ENCODE measurements around the gene TRDMT1.

The TRDMT1 gene

GRCh38 chr10:17239345-17240085, 38.0 kb upstream of the TRDMT1 start:
- no peak for TF ChIP-seq CTCF (IDR thresholded peaks at IDR 0.05)
- H3K9ac ChIP-seq, result no peak overlapping the region
- H3K27me3 ChIP-seq (ENCODE audit: control insufficient read depth, insufficient read depth, low read length), result no peaks in the 10 kb centered on the region
- H3K79me2 ChIP-seq, result no peaks in the 10 kb centered on the region
- H3K36me3 ChIP-seq (ENCODE audit: control insufficient read depth, insufficient read depth, low read length), result no peaks in the 10 kb centered on the region
- H3K4me2 ChIP-seq (ENCODE audit: low read length), result no peak overlapping the region
- H2AFZ ChIP-seq, result no peak overlapping the region
- no peaks in the 10 kb centered on the region for H3K4me1 ChIP-seq
- no peak overlapping the region for H3K27ac ChIP-seq
- no peak overlapping the region for H3K4me3 ChIP-seq (ENCODE audit: low read depth, low read length)
- H3K9me3 ChIP-seq (ENCODE audit: control insufficient read depth, low read length), result no peaks in the 10 kb centered on the region

GRCh38 chr10:17238445-17239291, 37.2 kb upstream of the TRDMT1 start:
- H3K36me3 ChIP-seq (ENCODE audit: control insufficient read depth, insufficient read depth, low read length), result no peaks in the 10 kb centered on the region

GRCh38 chr10:17237915-17238444, 36.5 kb upstream of the TRDMT1 start:
- H3K9ac ChIP-seq, result no peak overlapping the region
- H3K27ac ChIP-seq, result no peak overlapping the region
- H3K79me2 ChIP-seq, result no peaks in the 10 kb centered on the region
- H3K4me2 ChIP-seq (ENCODE audit: low read length), result no peak overlapping the region
- no peaks in the 10 kb centered on the region for H3K27me3 ChIP-seq (ENCODE audit: control insufficient read depth, insufficient read depth, low read length)
- H2AFZ ChIP-seq, result no peak overlapping the region
- TF ChIP-seq CTCF (IDR thresholded peaks at IDR 0.05), result no peak
- no peaks in the 10 kb centered on the region for H3K36me3 ChIP-seq (ENCODE audit: control insufficient read depth, insufficient read depth, low read length)
- no peaks in the 10 kb centered on the region for H3K4me1 ChIP-seq
- no peaks in the 10 kb centered on the region for H3K9me3 ChIP-seq (ENCODE audit: control insufficient read depth, low read length)
- H3K4me3 ChIP-seq (ENCODE audit: low read depth, low read length), result no peak overlapping the region

More at GRCh38 chr10:17238445-17239291, 37.2 kb upstream of the TRDMT1 start:
- H2AFZ ChIP-seq, result no peak overlapping the region
- H3K4me3 ChIP-seq (ENCODE audit: low read depth, low read length), result no peak overlapping the region
- no peaks in the 10 kb centered on the region for H3K79me2 ChIP-seq
- TF ChIP-seq CTCF (IDR thresholded peaks at IDR 0.05), result no peak
- no peaks in the 10 kb centered on the region for H3K27me3 ChIP-seq (ENCODE audit: control insufficient read depth, insufficient read depth, low read length)
- H3K27ac ChIP-seq, result no peak overlapping the region
- H3K4me2 ChIP-seq (ENCODE audit: low read length), result no peak overlapping the region
- no peak overlapping the region for H3K9ac ChIP-seq
- H3K9me3 ChIP-seq (ENCODE audit: control insufficient read depth, low read length), result no peaks in the 10 kb centered on the region
- no peaks in the 10 kb centered on the region for H3K4me1 ChIP-seq

- Histone ChIP-seq H3K9ac (no peak overlapping the region), H3K27ac (no peak overlapping the region), H3K36me3 (ENCODE audit: control insufficient read depth, insufficient read depth, low read length) (no peaks in the 10 kb centered on the region), H3K4me3 (ENCODE audit: low read depth, low read length) (no peak overlapping the region), H3K9me3 (ENCODE audit: control insufficient read depth, low read length) (no peaks in the 10 kb centered on the region), H3K79me2 (no peaks in the 10 kb centered on the region), H3K4me1 (peaks cover 4% of the 10 kb centered on the region), H3K27me3 (ENCODE audit: control insufficient read depth, insufficient read depth, low read length) (no peaks in the 10 kb centered on the region), H2AFZ (no peak overlapping the region), H3K4me2 (ENCODE audit: low read length) (no peak overlapping the region)
- TF ChIP-seq CTCF (IDR thresholded peaks at IDR 0.05), result no peak
Observed at GRCh38 chr10:17237149-17237527, 35.7 kb upstream of the TRDMT1 start.
